ENCODE measurements around the gene IL6. TPM values are rescaled to one million over a fixed set of nuclear protein-coding genes. Genes with fewer than 3 reads are reported as not detected.
"Not testable (repeated sequence)": the region's sequence is repeated elsewhere in the genome, so short reads cannot be mapped to it uniquely, and the experiment has no call there.

IL6 gene
- total RNA-seq, 2 donors from 2014 or later = 0.46 to 2.4 TPM

- ATAC-seq (replicated peaks in 1 of 2) (no peak), DNase-seq (no peak)
- no peak overlapping the region for H3K27ac Mint-ChIP-seq
- H3K9me3 Mint-ChIP-seq = peaks cover 3 to 5% of the 10 kb centered on the region in 2 donors
- H3K4me1 Mint-ChIP-seq (ENCODE audit: low read depth) = no peaks in the 10 kb centered on the region
- H3K27me3 Mint-ChIP-seq (ENCODE audit: low read depth) = peaks cover 28% of the 10 kb centered on the region
- no peaks in the 10 kb centered on the region for H3K36me3 Mint-ChIP-seq (ENCODE audit: insufficient read depth in 2 of 2)
- no peak overlapping the region for H3K4me3 Mint-ChIP-seq
Observed at GRCh38 chr7:22751341-22751740, 24.3 kb downstream of the IL6 start.

DNA sequence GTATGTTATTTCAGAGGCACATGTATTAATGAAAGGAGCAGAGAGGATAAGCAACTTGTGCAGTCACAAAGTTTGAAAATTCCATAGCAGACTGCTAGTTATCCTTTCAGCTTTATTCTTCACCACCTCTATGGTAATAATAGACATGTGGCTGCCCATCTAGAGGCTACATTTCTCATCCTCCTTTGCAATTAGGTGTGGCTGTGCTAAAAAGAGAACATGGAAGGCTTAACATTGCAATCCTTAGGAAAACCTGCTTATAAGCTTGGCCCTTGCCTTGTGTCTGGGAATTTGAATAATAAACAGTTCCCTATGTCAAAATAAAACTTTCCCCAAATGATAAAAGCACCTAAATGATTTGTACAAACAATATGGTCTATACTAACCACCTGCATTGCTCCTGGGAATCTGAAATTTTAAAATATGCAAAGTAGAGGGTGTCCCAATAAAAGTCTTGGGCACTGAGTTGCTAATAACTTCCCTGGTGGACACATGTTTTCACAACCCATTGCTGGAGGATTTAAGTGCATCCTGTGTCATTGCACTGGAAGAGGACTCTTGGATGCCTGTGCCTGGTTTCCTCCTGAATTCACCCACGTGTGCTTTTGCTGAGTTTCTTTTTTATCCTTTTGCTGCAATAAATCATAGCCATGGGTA lies 30.5 kb downstream of the IL6 start:
- Mint-ChIP-seq H3K9me3 (peaks cover 3 to 5% of the 10 kb centered on the region in 2 donors), H3K4me1 (ENCODE audit: low read depth) (no peaks in the 10 kb centered on the region), H3K27me3 (ENCODE audit: low read depth) (peaks cover 43% of the 10 kb centered on the region), H3K36me3 (ENCODE audit: insufficient read depth in 2 of 2) (no peaks in the 10 kb centered on the region), H3K27ac (no peak overlapping the region), H3K4me3 (no peak overlapping the region)
- DNase-seq (no peak), ATAC-seq (replicated peaks in 1 of 2) (no peak)

DNA sequence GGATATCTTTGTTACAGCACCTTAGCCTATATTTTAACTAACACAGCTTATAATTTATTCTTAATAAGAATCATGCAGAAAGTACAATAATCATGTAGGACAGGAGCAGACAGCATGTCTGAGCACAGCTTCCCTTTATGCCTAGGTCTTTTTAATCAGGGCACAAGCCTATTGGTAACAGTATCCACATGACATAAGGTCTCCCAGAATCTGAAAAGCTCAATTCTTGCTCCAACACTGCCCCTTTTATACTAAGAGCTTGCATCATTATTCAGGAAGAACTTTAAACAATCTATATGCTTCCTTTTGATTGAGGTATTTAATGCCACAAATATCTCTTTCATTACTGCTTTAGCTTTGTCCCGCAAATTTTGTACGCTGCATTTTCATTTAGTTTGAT lies 31.6 kb downstream of the IL6 start:
- Mint-ChIP-seq H3K9me3 (peaks cover 3 to 5% of the 10 kb centered on the region in 2 donors), H3K4me1 (ENCODE audit: low read depth) (no peaks in the 10 kb centered on the region), H3K27ac (no peak overlapping the region), H3K27me3 (ENCODE audit: low read depth) (peaks cover 40% of the 10 kb centered on the region), H3K4me3 (no peak overlapping the region), H3K36me3 (ENCODE audit: insufficient read depth in 2 of 2) (no peaks in the 10 kb centered on the region)
- ATAC-seq (replicated peaks in 1 of 2) = no peak
- no peak for DNase-seq

- ATAC-seq (replicated peaks in 1 of 2) (no peak), DNase-seq (no peak)
- peaks cover 40% of the 10 kb centered on the region for H3K27me3 Mint-ChIP-seq (ENCODE audit: low read depth)
- no peak overlapping the region for H3K4me3 Mint-ChIP-seq
- no peak overlapping the region for H3K27ac Mint-ChIP-seq
- peaks cover 0 to under 1% of the 10 kb centered on the region in 2 donors for H3K9me3 Mint-ChIP-seq
- no peaks in the 10 kb centered on the region for H3K4me1 Mint-ChIP-seq (ENCODE audit: low read depth)
- no peaks in the 10 kb centered on the region for H3K36me3 Mint-ChIP-seq (ENCODE audit: insufficient read depth in 2 of 2)
Observed at GRCh38 chr7:22759721-22760120, 32.7 kb downstream of the IL6 start.

- Mint-ChIP-seq H3K36me3 (ENCODE audit: insufficient read depth in 2 of 2) (no peaks in the 10 kb centered on the region), H3K9me3 (no peaks in the 10 kb centered on the region), H3K27ac (no peak overlapping the region), H3K4me1 (ENCODE audit: low read depth) (no peaks in the 10 kb centered on the region), H3K4me3 (no peak overlapping the region), H3K27me3 (ENCODE audit: low read depth) (peaks cover 59% of the 10 kb centered on the region)
- no peak for DNase-seq
- ATAC-seq (replicated peaks in 1 of 2) = no peak
Observed at GRCh38 chr7:22762866-22763265, 35.9 kb downstream of the IL6 start.

DNA sequence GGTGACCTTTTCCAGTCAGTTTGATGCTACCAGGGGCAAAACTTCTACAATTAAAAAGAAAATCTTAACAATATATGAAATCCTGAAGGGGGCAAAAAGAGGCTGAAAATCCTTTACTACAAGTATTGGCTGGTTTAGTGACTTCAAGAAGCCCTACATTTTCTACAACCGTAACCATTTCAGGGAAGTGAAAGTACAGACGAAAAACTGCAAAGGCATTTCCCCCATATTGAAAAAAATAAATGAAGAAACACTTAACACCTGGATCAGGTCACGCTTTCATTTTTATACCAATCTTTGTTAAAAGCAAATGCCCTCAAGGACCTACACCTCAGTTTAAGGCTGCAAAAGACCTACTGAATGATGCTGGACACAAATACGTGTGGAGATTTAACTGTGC lies 38.6 kb downstream of the IL6 start:
- DNase-seq (no peak), ATAC-seq (replicated peaks in 1 of 2) (no peak)
- Mint-ChIP-seq H3K4me1 (ENCODE audit: low read depth) (no peaks in the 10 kb centered on the region), H3K4me3 (no peak overlapping the region), H3K27me3 (ENCODE audit: low read depth) (peaks cover 71% of the 10 kb centered on the region), H3K27ac (no peak overlapping the region), H3K36me3 (ENCODE audit: insufficient read depth in 2 of 2) (no peaks in the 10 kb centered on the region), H3K9me3 (no peaks in the 10 kb centered on the region)

- Mint-ChIP-seq H3K4me3 (no peak overlapping the region), H3K9me3 (no peaks in the 10 kb centered on the region), H3K36me3 (ENCODE audit: insufficient read depth in 2 of 2) (no peaks in the 10 kb centered on the region), H3K4me1 (ENCODE audit: low read depth) (no peaks in the 10 kb centered on the region), H3K27me3 (ENCODE audit: low read depth) (peaks cover 47% of the 10 kb centered on the region), H3K27ac (no peak overlapping the region)
- DNase-seq (no peak), ATAC-seq (replicated peaks in 1 of 2) (no peak)
Observed at GRCh38 chr7:22771194-22771871, 44.3 kb downstream of the IL6 start.

GRCh38 chr7:22771872-22772228 lies 44.9 kb downstream of the IL6 start:
- ATAC-seq (replicated peaks in 1 of 2) = no peak
- H3K27me3 Mint-ChIP-seq (ENCODE audit: low read depth) = peaks cover 41% of the 10 kb centered on the region
- H3K4me1 Mint-ChIP-seq (ENCODE audit: low read depth) = no peaks in the 10 kb centered on the region
- H3K36me3 Mint-ChIP-seq (ENCODE audit: insufficient read depth in 2 of 2) = no peaks in the 10 kb centered on the region
- H3K9me3 Mint-ChIP-seq = no peaks in the 10 kb centered on the region
- no peak overlapping the region for H3K4me3 Mint-ChIP-seq
- no peak for DNase-seq
- no peak overlapping the region for H3K27ac Mint-ChIP-seq

DNA sequence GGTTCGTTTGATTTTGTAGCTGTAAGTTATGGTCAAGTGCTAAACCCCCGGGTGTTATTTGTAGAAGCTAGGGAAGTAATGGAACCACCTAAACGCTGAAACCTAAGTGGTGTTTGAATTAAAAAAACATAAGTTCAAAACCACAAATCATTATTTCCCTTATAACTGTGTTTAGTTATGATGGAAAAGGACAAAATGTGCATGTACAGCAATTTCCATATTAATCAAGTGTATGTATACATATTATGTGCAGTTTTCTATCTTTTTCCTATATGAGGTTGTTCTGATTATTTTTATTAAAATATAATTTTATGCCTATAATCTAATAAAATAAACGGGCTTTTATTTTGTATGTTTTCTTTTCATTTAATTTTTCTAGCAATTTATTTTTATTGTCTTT lies 45.9 kb downstream of the IL6 start:
- H3K27ac Mint-ChIP-seq = no peak overlapping the region
- DNase-seq (no peak), ATAC-seq (replicated peaks in 1 of 2) (no peak)
- H3K27me3 Mint-ChIP-seq (ENCODE audit: low read depth) = peaks cover 37% of the 10 kb centered on the region
- H3K36me3 Mint-ChIP-seq (ENCODE audit: insufficient read depth in 2 of 2) = no peaks in the 10 kb centered on the region
- no peaks in the 10 kb centered on the region for H3K4me1 Mint-ChIP-seq (ENCODE audit: low read depth)
- no peak overlapping the region for H3K4me3 Mint-ChIP-seq
- H3K9me3 Mint-ChIP-seq = no peaks in the 10 kb centered on the region

DNA sequence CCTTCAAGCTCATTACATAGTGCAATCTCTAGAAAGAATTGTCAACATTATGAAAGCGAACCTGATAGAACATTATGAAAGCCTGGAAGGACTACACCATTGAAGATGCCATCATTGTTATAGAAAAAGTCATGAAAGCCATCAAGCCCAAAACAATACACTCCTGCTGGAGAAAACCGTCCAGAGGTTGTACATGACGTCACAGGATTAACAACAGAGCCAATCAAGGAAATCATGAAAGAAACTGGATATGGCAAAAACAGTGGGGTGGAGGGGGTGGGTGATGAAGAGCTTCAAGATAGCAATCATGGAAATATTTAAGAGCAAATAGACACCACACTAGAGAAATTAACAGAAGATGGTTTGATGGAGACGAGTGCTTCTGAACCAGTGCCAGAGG lies 50.0 kb downstream of the IL6 start:
- H3K27me3 Mint-ChIP-seq (ENCODE audit: low read depth) = peaks cover 12% of the 10 kb centered on the region
- no peak overlapping the region for H3K4me3 Mint-ChIP-seq
- H3K27ac Mint-ChIP-seq = no peak overlapping the region
- ATAC-seq (replicated peaks in 1 of 2) (no peak), DNase-seq (no peak)
- H3K36me3 Mint-ChIP-seq (ENCODE audit: insufficient read depth in 2 of 2) = no peaks in the 10 kb centered on the region
- no peaks in the 10 kb centered on the region for H3K4me1 Mint-ChIP-seq (ENCODE audit: low read depth)
- no peaks in the 10 kb centered on the region for H3K9me3 Mint-ChIP-seq

- not testable (repeated sequence) for H3K27ac Mint-ChIP-seq; DNase-seq; H3K9me3 Mint-ChIP-seq; ATAC-seq (replicated peaks in 1 of 2); H3K4me1 Mint-ChIP-seq (ENCODE audit: low read depth); H3K4me3 Mint-ChIP-seq; H3K36me3 Mint-ChIP-seq (ENCODE audit: insufficient read depth in 2 of 2)
- peaks cover 12% of the 10 kb centered on the region for H3K27me3 Mint-ChIP-seq (ENCODE audit: low read depth)
Observed at GRCh38 chr7:22779730-22780323, 52.8 kb downstream of the IL6 start.

GRCh38 chr7:22781230-22781711 lies 54.3 kb downstream of the IL6 start:
- Mint-ChIP-seq H3K27me3 (ENCODE audit: low read depth) (peaks cover 12% of the 10 kb centered on the region), H3K4me3 (no peak overlapping the region), H3K9me3 (no peaks in the 10 kb centered on the region), H3K4me1 (ENCODE audit: low read depth) (no peaks in the 10 kb centered on the region), H3K27ac (no peak overlapping the region), H3K36me3 (ENCODE audit: insufficient read depth in 2 of 2) (no peaks in the 10 kb centered on the region)
- ATAC-seq (replicated peaks in 1 of 2) (no peak), DNase-seq (no peak)

Data from activated T-cell treated with anti-CD3 and anti-CD28 coated beads, Interleukin-2, amount 50 U/mL, for 72 hours (primary cell).